ENCODE measurements around the gene RNASE2. TPM values are rescaled to one million over a fixed set of nuclear protein-coding genes. Genes with fewer than 3 reads are reported as not detected.
"Not testable (repeated sequence)": the region's sequence is repeated elsewhere in the genome, so short reads cannot be mapped to it uniquely, and the experiment has no call there.

The RNASE2 gene
- total RNA-seq (10 to 100 TPM in 1 of 2 donors, under 1 TPM in 1; 0.59 to 27.0 TPM), polyA plus RNA-seq (1 to 10 TPM; 2.9 to 5.7 TPM)

- not testable (repeated sequence) for H3K4me3 ChIP-seq (ENCODE audit: low read depth in 1 of 3, low read length in 3 of 3); H3K9ac ChIP-seq (ENCODE audit: low read depth in 1 of 2, low read length in 2 of 2); H3K36me3 ChIP-seq (ENCODE audit: control insufficient read depth in 4 of 4, insufficient read depth in 3 of 4, low read depth in 1 of 4, low read length in 3 of 4); H3K27me3 ChIP-seq (ENCODE audit: control insufficient read depth in 4 of 4, insufficient read depth in 4 of 4, low read length in 3 of 4); DNase-seq (ENCODE audit: low spot score); H3K27ac ChIP-seq (ENCODE audit: low read depth in 1 of 2, low read length in 2 of 2); H3K4me1 ChIP-seq (ENCODE audit: control insufficient read depth in 4 of 4, insufficient read depth in 4 of 4, low read length in 3 of 4); H3K9me3 ChIP-seq (ENCODE audit: control insufficient read depth in 4 of 4, low read length in 3 of 4)
- TF ChIP-seq HNF4A (conservative IDR thresholded peaks at IDR 0.05) (peak; percentile 67 to 76), RXRA (IDR thresholded peaks at IDR 0.05) (peak in 1 of 2 donors; percentile 25)
- WGBS: 42% methylated on average over 4 of the region's 4 CpGs
Measured at GRCh38 chr14:20954736-20955537, at the start of gene RNASE2. RNASE2 (plus strand) TSS chr14:20955487; CDS start chr14:20955772, 285 bp downstream.

- TF ChIP-seq ZBTB33 (IDR thresholded peaks at IDR 0.05) (no peak), FOXA1 (IDR thresholded peaks at IDR 0.05) (no peak), RXRA (IDR thresholded peaks at IDR 0.05) (no peak), TAF1 (conservative IDR thresholded peaks at IDR 0.05) (no peak), YY1 (IDR thresholded peaks at IDR 0.05) (no peak), HNF4A (conservative IDR thresholded peaks at IDR 0.05) (no peak), NR2F2 (IDR thresholded peaks at IDR 0.05) (no peak), GABPA (IDR thresholded peaks at IDR 0.05 in 1 of 2, conservative IDR thresholded peaks at IDR 0.05 in 1 of 2) (no peak), RAD21 (IDR thresholded peaks at IDR 0.05) (no peak), FOXA2 (IDR thresholded peaks at IDR 0.05) (no peak)
- TF ChIP-seq, protein P1, sequence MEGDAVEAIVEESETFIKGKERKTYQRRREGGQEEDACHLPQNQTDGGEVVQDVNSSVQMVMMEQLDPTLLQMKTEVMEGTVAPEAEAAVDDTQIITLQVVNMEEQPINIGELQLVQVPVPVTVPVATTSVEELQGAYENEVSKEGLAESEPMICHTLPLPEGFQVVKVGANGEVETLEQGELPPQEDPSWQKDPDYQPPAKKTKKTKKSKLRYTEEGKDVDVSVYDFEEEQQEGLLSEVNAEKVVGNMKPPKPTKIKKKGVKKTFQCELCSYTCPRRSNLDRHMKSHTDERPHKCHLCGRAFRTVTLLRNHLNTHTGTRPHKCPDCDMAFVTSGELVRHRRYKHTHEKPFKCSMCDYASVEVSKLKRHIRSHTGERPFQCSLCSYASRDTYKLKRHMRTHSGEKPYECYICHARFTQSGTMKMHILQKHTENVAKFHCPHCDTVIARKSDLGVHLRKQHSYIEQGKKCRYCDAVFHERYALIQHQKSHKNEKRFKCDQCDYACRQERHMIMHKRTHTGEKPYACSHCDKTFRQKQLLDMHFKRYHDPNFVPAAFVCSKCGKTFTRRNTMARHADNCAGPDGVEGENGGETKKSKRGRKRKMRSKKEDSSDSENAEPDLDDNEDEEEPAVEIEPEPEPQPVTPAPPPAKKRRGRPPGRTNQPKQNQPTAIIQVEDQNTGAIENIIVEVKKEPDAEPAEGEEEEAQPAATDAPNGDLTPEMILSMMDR (IDR thresholded peaks at IDR 0.05; ENCODE audit: low read depth, low read length, missing input control): no peak
- TF ChIP-seq, protein P2, sequence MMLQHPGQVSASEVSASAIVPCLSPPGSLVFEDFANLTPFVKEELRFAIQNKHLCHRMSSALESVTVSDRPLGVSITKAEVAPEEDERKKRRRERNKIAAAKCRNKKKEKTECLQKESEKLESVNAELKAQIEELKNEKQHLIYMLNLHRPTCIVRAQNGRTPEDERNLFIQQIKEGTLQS (IDR thresholded peaks at IDR 0.05): no peak
- TF ChIP-seq, protein P3, sequence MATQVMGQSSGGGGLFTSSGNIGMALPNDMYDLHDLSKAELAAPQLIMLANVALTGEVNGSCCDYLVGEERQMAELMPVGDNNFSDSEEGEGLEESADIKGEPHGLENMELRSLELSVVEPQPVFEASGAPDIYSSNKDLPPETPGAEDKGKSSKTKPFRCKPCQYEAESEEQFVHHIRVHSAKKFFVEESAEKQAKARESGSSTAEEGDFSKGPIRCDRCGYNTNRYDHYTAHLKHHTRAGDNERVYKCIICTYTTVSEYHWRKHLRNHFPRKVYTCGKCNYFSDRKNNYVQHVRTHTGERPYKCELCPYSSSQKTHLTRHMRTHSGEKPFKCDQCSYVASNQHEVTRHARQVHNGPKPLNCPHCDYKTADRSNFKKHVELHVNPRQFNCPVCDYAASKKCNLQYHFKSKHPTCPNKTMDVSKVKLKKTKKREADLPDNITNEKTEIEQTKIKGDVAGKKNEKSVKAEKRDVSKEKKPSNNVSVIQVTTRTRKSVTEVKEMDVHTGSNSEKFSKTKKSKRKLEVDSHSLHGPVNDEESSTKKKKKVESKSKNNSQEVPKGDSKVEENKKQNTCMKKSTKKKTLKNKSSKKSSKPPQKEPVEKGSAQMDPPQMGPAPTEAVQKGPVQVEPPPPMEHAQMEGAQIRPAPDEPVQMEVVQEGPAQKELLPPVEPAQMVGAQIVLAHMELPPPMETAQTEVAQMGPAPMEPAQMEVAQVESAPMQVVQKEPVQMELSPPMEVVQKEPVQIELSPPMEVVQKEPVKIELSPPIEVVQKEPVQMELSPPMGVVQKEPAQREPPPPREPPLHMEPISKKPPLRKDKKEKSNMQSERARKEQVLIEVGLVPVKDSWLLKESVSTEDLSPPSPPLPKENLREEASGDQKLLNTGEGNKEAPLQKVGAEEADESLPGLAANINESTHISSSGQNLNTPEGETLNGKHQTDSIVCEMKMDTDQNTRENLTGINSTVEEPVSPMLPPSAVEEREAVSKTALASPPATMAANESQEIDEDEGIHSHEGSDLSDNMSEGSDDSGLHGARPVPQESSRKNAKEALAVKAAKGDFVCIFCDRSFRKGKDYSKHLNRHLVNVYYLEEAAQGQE (IDR thresholded peaks at IDR 0.05): no peak
- Histone ChIP-seq H3K4me1 (ENCODE audit: control insufficient read depth in 4 of 4, insufficient read depth in 4 of 4, low read length in 3 of 4) (no peaks in the 10 kb centered on the region), H3K4me3 (ENCODE audit: low read depth in 1 of 3, low read length in 3 of 3) (no peak overlapping the region), H3K36me3 (ENCODE audit: control insufficient read depth in 4 of 4, insufficient read depth in 3 of 4, low read depth in 1 of 4, low read length in 3 of 4) (no peaks in the 10 kb centered on the region), H3K27ac (ENCODE audit: low read depth in 1 of 2, low read length in 2 of 2) (no peak overlapping the region), H3K9ac (ENCODE audit: low read depth in 1 of 2, low read length in 2 of 2) (no peak overlapping the region), H3K27me3 (ENCODE audit: control insufficient read depth in 4 of 4, insufficient read depth in 4 of 4, low read length in 3 of 4) (no peaks in the 10 kb centered on the region), H3K9me3 (ENCODE audit: control insufficient read depth in 4 of 4, low read length in 3 of 4) (peaks cover 0 to 7% (median 0%) of the 10 kb centered on the region in 4 donors)
- 88% methylated on average over 2 of the region's 2 CpGs for WGBS
- no peak for DNase-seq (ENCODE audit: low spot score)
Measured at GRCh38 chr14:20905676-20906075, 49.6 kb upstream of the RNASE2 start.

All from liver (tissue), 9 donors.